ENCODE data around the gene TMOD1. TPM values are rescaled to one million over a fixed set of nuclear protein-coding genes. Genes with fewer than 3 reads are reported as not detected.

The TMOD1 gene
- total and polyA plus RNA-seq, 4 donors, result 9.2 to 20.0 (median 14.1) TPM

- Histone ChIP-seq H3K9me3 (ENCODE audit: control insufficient read depth in 4 of 4, low read length in 3 of 4) (no peaks in the 10 kb centered on the region), H3K4me1 (ENCODE audit: control insufficient read depth in 4 of 4, insufficient read depth in 4 of 4, low read length in 3 of 4) (peaks cover 0 to 4% (median 2%) of the 10 kb centered on the region in 4 donors), H3K27me3 (ENCODE audit: control insufficient read depth in 4 of 4, insufficient read depth in 4 of 4, low read length in 3 of 4) (no peaks in the 10 kb centered on the region), H3K27ac (ENCODE audit: low read depth in 1 of 2, low read length in 2 of 2) (no peak overlapping the region), H3K9ac (ENCODE audit: low read depth in 1 of 2, low read length in 2 of 2) (no peak overlapping the region), H3K4me3 (ENCODE audit: low read depth in 1 of 3, low read length in 3 of 3) (no peak overlapping the region), H3K36me3 (ENCODE audit: control insufficient read depth in 4 of 4, insufficient read depth in 3 of 4, low read depth in 1 of 4, low read length in 3 of 4) (peaks cover 4 to 42% (median 30%) of the 10 kb centered on the region in 4 donors)
- WGBS, result 76% methylated on average over 7 of the region's 7 CpGs
- DNase-seq (ENCODE audit: low spot score), result no peak
- no peak for TF ChIP-seq HNF4A (conservative IDR thresholded peaks at IDR 0.05)
- no peak for TF ChIP-seq ATF3 (IDR thresholded peaks at IDR 0.05)
- no peak for TF ChIP-seq RAD21 (IDR thresholded peaks at IDR 0.05)
- TF ChIP-seq RXRA (IDR thresholded peaks at IDR 0.05), result no peak
Measured at GRCh38 chr9:97599314-97599846, 97.9 kb downstream of the TMOD1 start.

GRCh38 chr9:97600531-97601227 lies 99.2 kb downstream of the TMOD1 start:
- 97% methylated on average over 8 of the region's 8 CpGs for WGBS
- Histone ChIP-seq H3K27me3 (ENCODE audit: control insufficient read depth in 4 of 4, insufficient read depth in 4 of 4, low read length in 3 of 4) (no peaks in the 10 kb centered on the region), H3K36me3 (ENCODE audit: control insufficient read depth in 4 of 4, insufficient read depth in 3 of 4, low read depth in 1 of 4, low read length in 3 of 4) (peaks cover 9 to 55% (median 43%) of the 10 kb centered on the region in 4 donors), H3K9ac (ENCODE audit: low read depth in 1 of 2, low read length in 2 of 2) (no peak overlapping the region), H3K4me1 (ENCODE audit: control insufficient read depth in 4 of 4, insufficient read depth in 4 of 4, low read length in 3 of 4) (peaks cover 0 to 4% (median 2%) of the 10 kb centered on the region in 4 donors), H3K9me3 (ENCODE audit: control insufficient read depth in 4 of 4, low read length in 3 of 4) (no peaks in the 10 kb centered on the region), H3K4me3 (ENCODE audit: low read depth in 1 of 3, low read length in 3 of 3) (no peak overlapping the region), H3K27ac (ENCODE audit: low read depth in 1 of 2, low read length in 2 of 2) (no peak overlapping the region)
- DNase-seq (ENCODE audit: low spot score), result no peak
- TF ChIP-seq JUND (IDR thresholded peaks at IDR 0.05) (no peak), ZBTB33 (IDR thresholded peaks at IDR 0.05) (no peak), RXRA (IDR thresholded peaks at IDR 0.05) (no peak), NR2F2 (IDR thresholded peaks at IDR 0.05) (no peak), MAX (IDR thresholded peaks at IDR 0.05) (no peak), SP1 (IDR thresholded peaks at IDR 0.05) (no peak), RAD21 (IDR thresholded peaks at IDR 0.05) (no peak), REST (IDR thresholded peaks at IDR 0.05) (no peak), FOXA2 (IDR thresholded peaks at IDR 0.05) (no peak), HNF4G (IDR thresholded peaks at IDR 0.05) (no peak)
